HEK293T (cell line): ENCODE measurements around the gene SLFN5.

Experiments used
- ARNT ChIP-seq: fragments of 450-650 bp; IDR thresholded peaks from 2 replicates; pipeline ENCODE4 v1.6.1; 2017; ENCODE audit warnings: mild to moderate bottlenecking
- BHLHE40 ChIP-seq: fragments of 450-650 bp; IDR thresholded peaks from 2 replicates; pipeline ENCODE4 v1.6.1; 2016; ENCODE audit warnings: mild to moderate bottlenecking, moderate library complexity, borderline replicate concordance
- CTBP1 ChIP-seq: fragments of 450-650 bp; IDR thresholded peaks from 2 replicates; pipeline ENCODE4 v1.6.1; 2016; ENCODE audit warnings: borderline replicate concordance
- ELF4 ChIP-seq: fragments of 450-650 bp; IDR thresholded peaks from 2 replicates; pipeline ENCODE4 v1.6.1; 2017; ENCODE audit warnings: antibody characterized with exemption
- FOXA1 ChIP-seq: fragments of 450-650 bp; IDR thresholded peaks from 2 replicates; pipeline ENCODE4 v1.6.1; 2016; ENCODE audit warnings: mild to moderate bottlenecking
- FOXK2 ChIP-seq: fragments of 450-650 bp; IDR thresholded peaks from 2 replicates; pipeline ENCODE4 v1.6.1; 2016; ENCODE audit warnings: mild to moderate bottlenecking
- FOXM1 ChIP-seq: fragments of 450-650 bp; IDR thresholded peaks from 2 replicates; pipeline ENCODE4 v1.6.1; 2017; ENCODE audit warnings: mild to moderate bottlenecking, borderline replicate concordance
- L3MBTL2 ChIP-seq: fragments of 450-650 bp; conservative IDR thresholded peaks from 2 replicates; pipeline ENCODE4 v1.6.1; 2016; ENCODE audit warnings: mild to moderate bottlenecking
- LEF1 ChIP-seq: fragments of 450-650 bp; IDR thresholded peaks from 2 replicates; pipeline ENCODE4 v1.6.1; 2017; ENCODE audit warnings: mild to moderate bottlenecking, borderline replicate concordance
- NFRKB ChIP-seq: fragments of 450-650 bp; IDR thresholded peaks from 2 replicates; pipeline ENCODE4 v1.6.1; 2016; ENCODE audit warnings: mild to moderate bottlenecking, moderate library complexity
- PKNOX1 ChIP-seq: fragments of 450-650 bp; IDR thresholded peaks from 2 replicates; pipeline ENCODE4 v1.6.1; 2016
- SP1 ChIP-seq: fragments of 450-650 bp; IDR thresholded peaks from 2 replicates; pipeline ENCODE4 v1.6.1; 2017
- SUZ12 ChIP-seq: fragments of 450-650 bp; IDR thresholded peaks from 2 replicates; pipeline ENCODE4 v1.6.1; 2016; ENCODE audit warnings: mild to moderate bottlenecking
- ZNF384 ChIP-seq: fragments of 450-650 bp; IDR thresholded peaks from 2 replicates; pipeline ENCODE4 v1.6.1; 2016

- no peak for TF ChIP-seq BHLHE40
- TF ChIP-seq CTBP1: no peak
- TF ChIP-seq ARNT: no peak
- TF ChIP-seq NFRKB: no peak
- no peak for TF ChIP-seq SUZ12
- TF ChIP-seq SP1: no peak
- TF ChIP-seq FOXM1: no peak
- no peak for TF ChIP-seq ZNF384
- TF ChIP-seq ELF4: no peak
- no peak for TF ChIP-seq FOXK2
- no peak for TF ChIP-seq L3MBTL2
- TF ChIP-seq PKNOX1: no peak
- no peak for TF ChIP-seq LEF1
- no peak for TF ChIP-seq FOXA1
Observed at GRCh38 chr17:35322749-35323148, 79.9 kb downstream of the SLFN5 start.
